GM21526 (cell line): Measurements from ENCODE around the gene SNX25.
A peak's percentile ranks its signal among the peaks of the same experiment; 100 is the strongest.
"Not testable (repeated sequence)": the region's sequence is repeated elsewhere in the genome, so short reads cannot be mapped to it uniquely, and the experiment has no call there.

Experiments used
- ATAC-seq: cut with Tn5 transposase; IDR thresholded peaks from one replicate; pipeline ENCODE4 v1.9.1; 2021; ENCODE audit warnings: moderate library complexity; ENCODE audit not compliant: unreplicated experiment, low FRiP score

SNX25 gene

GRCh38 chr4:185257694-185258093 is 48.3 kb downstream of the SNX25 start:
- no peak for ATAC-seq

GRCh38 chr4:185258741-185259140 is 49.3 kb downstream of the SNX25 start:
- not testable (repeated sequence) for ATAC-seq

GRCh38 chr4:185259719-185260118 is 50.3 kb downstream of the SNX25 start:
- no peak for ATAC-seq

- ATAC-seq: no peak
These were observed 52.5 kb downstream of the SNX25 start for GRCh38 chr4:185261946-185262345.

GRCh38 chr4:185263419-185263818 is 54.0 kb downstream of the SNX25 start:
- peak; percentile 76 for ATAC-seq

- peak; percentile 43 for ATAC-seq
These were observed 56.5 kb downstream of the SNX25 start for GRCh38 chr4:185265942-185266341.

GRCh38 chr4:185269286-185269685 is 59.9 kb downstream of the SNX25 start:
- no peak for ATAC-seq

- ATAC-seq: no peak
These were observed 60.6 kb downstream of the SNX25 start for GRCh38 chr4:185270037-185270436.

GRCh38 chr4:185270885-185271284 is 61.5 kb downstream of the SNX25 start:
- ATAC-seq: no peak

- no peak for ATAC-seq
These were observed 62.8 kb downstream of the SNX25 start for GRCh38 chr4:185272245-185272644.

- ATAC-seq: no peak
These were observed 66.1 kb downstream of the SNX25 start for GRCh38 chr4:185275501-185275900.

GRCh38 chr4:185276036-185276435 is 66.6 kb downstream of the SNX25 start:
- no peak for ATAC-seq

GRCh38 chr4:185278716-185279115 is 69.3 kb downstream of the SNX25 start:
- ATAC-seq: no peak

GRCh38 chr4:185280608-185281007 is 71.2 kb downstream of the SNX25 start:
- ATAC-seq: no peak

GRCh38 chr4:185282968-185283367 is 73.6 kb downstream of the SNX25 start:
- no peak for ATAC-seq

GRCh38 chr4:185283723-185284122 is 74.3 kb downstream of the SNX25 start:
- ATAC-seq: no peak

GRCh38 chr4:185285632-185286393 is 76.4 kb downstream of the SNX25 start:
- ATAC-seq: no peak

- ATAC-seq: no peak
These were observed 77.2 kb downstream of the SNX25 start for GRCh38 chr4:185286571-185286970.

- no peak for ATAC-seq
These were observed 77.6 kb downstream of the SNX25 start for GRCh38 chr4:185287031-185287430.

GRCh38 chr4:185290018-185290607 is 80.7 kb downstream of the SNX25 start:
- ATAC-seq: no peak

- no peak for ATAC-seq
These were observed 81.3 kb downstream of the SNX25 start for GRCh38 chr4:185290656-185291055.

- ATAC-seq: no peak
These were observed 83.8 kb downstream of the SNX25 start for GRCh38 chr4:185293202-185293601.
